ENCODE results near the gene ZNF512B.

The ZNF512B gene

DNA sequence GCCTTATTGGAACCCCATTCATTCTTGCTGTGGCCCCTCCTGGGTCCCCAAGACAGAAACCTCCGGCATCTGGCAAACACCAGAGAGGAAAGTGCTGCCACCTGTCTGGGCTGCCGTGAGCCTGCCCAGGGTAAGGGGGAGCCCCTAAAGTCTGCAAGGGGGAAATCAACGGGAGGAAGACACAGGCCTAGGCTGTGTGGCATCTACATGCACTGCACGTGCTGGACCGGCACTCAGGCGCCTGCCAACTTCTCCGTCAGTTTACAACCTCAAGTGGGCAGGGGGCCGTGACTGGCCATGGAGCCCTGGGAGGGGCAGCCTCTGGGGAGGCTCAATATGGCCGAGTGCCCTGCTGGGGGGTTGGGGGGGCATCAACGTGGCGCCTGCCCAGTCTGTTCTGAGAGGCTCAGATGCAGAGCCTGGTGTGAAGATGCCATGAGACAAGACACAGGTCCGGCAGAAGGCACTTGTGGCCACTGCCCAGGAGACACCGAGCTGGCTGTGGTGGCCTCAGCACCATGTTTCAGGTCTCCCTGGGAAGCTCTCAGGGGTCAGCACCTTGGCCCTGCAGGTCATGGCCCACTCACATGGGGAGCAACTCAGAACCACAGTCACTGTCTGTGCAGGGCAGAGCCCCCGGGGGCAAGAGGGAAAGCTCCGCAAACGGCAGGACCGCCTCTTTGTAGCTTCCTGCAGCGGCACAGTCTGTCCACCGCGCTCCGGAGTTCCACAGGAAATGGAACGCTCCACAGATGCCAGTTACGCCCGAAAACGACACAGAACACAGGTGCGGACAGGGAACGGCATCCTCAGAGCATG, 21.9 kb downstream of the ZNF512B start:
- DNase-seq: no peak

DNA sequence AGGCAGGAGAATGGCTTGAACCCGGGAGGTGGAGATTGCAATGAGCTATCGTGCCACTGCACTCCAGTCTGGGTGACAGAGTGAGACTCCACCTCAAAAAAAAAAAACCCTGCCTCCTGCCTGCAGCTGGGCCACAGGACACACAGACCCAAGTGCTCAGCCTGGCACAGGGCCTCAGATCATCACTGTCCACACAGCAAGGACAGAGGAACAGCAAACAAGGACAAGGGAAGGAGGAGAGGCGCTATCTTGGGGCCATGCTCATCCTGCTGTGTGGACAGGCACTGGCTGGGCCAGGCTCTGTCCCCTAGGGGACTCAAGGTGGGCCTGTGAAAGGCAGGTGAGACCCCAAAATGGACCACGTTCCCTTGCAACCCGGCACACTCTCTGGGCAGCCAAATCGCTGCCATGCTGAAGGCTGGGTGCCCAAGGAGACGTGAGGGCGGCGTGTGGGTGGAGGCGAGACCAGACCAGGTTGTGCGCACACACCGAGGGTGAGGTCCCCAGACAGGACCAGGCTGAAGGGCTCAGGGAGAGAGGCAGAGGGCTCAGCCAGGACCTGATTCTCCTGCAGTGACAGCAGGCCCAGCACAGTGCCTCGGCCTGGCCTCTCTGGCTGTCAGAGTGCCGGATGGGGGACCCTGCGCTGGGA, 22.6 kb downstream of the ZNF512B start:
- DNase-seq: no peak

DNA sequence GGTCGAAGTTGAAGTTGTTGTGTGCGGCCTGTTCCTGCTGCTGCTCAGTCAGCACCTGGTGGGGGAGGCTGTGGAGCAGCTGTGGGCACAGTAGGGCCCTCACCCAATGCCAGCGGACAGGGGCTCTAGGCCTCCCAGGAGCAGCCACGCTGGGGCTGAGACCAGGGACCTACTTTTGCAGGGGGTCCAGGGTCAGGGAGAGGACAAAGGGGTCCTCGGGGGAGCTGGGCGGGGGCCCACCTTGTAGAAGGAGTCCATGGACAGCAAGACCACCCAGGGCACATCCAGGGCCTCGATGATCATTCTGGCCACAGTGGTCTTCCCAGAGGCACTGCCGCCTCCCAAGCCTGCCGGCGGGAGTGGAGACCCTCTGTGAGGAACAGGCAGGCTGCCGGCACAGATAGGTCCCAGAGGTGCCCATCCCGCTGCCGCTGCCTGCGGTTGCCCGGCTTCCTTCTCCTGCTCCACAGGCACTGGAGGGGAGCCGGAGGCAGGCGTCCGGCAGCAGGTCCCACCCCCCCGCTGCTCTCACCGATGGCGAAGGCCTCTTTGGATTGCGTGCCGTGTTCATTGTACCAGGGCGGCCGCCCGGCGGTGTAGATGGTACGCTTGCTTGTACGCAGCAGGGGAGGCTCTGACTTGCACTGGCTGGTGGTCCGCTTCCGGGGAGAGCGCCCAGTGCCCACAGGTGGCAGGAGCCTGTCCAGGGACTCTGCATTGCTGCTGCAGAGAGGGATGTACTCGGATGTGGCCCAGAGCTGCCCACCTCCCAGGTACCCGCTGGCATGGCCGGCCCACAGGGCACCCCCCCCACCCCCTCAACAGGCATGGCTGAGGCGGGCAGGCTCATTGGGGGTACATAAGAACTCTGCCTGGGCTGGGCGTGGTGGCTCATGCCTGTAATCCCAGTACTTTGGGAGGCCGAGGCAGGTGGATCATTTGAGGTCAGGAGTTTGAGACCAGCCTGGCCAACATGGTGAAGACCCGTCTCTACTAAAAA, 23.5 kb downstream of the ZNF512B start:
- DNase-seq: no peak

GRCh38 chr20:63945031-63945658, 24.6 kb downstream of the ZNF512B start:
- no peak for DNase-seq

- DNase-seq: no peak
These were observed 25.4 kb downstream of the ZNF512B start for GRCh38 chr20:63944078-63944941.

DNA sequence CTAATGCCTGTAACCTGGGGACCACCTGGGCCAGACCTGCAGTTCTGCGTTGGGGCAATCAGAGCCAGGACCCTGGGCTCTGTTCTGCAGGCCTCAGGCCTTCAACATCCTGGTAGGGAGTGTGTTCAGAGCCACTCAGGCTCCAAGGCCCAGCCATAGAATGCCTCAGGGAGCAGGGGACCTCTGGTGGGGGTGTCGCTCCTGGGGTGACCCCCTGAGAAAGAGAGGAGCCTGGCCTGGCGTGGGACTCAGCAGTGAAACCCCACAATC, 26.0 kb downstream of the ZNF512B start:
- DNase-seq: no peak

DNA sequence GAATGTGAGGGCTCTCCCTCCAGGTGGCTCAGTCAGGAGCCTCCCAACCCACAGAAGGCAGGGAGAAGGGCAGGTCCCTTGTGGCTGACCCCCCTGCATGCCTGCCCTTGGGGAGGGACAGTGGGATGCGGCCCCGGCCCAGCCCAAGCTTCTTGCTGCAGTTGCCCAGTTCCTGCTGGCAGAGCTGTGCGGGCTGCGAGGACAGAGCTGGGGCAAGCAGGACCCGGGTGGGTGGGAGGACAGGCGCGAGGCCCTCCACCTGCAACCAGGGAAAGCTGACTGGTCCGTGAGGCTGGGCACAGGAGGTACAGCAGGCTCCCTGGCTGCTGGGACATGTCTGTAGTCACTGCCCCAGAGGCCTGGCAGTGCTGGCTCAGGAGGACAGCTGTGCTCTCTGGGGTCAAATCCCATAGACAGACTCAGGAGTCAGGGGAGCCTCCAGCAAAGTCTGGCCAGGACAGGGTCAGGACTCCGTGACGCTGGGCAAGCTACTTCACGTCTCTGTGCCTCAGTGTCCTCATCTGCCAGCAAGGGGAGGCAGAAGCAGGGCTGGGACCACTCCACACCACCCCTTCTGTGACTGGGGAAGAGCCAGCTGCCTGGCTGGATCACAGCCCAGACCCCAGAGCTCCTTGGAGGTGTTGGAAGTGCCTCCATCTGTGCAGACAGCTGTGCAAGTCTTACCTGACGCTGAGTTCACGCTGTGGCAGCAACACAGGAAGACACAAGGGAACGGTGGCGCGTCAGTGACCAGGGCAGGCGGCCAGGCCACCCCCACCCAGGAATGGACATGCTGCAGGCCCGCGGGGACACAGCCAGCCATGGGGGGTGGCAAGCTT, 26.5 kb downstream of the ZNF512B start:
- DNase-seq: peak in 1 of 2 experiments; percentile 32

- DNase-seq: no peak
These were observed 27.3 kb downstream of the ZNF512B start for GRCh38 chr20:63942250-63942951.

GRCh38 chr20:63941282-63942081, 28.2 kb downstream of the ZNF512B start:
- no peak for DNase-seq

DNA sequence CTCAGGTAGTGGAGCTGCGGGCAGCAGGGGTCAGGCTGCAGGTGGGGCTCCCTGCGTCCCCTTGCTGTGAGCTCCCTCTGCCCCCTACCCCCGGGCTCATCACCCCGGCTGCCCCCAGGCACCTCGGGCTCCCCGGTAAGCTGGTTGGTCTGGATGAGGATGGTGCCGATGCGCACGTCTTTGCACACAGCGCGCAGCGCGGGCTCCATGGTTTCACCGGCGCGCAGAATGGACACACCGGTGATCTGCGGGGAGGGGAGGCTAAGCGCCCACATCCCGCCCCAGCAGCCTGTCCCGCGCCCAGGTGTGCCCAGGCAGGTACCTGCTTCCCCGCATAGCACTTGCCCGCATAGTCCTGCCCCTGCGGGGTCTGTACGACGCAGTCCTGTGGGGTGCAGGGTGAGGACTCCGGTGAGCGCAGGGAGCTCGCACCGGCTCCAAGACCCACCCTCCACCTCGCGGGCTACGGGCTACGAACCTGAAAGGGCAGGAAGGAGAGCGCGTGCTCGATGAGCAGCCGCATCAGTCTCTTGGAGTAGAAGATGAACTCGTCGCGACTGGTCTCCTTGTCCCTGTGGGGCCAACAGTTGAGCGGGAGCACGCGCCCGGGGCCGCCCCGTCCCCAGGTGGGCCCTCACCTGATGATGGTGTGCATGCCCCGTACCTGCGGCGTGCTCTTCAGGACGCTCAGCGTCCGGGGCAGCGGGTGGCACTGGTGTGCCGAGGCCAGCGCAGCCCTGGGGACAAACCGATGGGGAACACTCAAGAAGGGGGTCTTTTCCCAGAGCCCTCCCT, 29.1 kb downstream of the ZNF512B start:
- no peak for DNase-seq

GRCh38 chr20:63940071-63940471, 29.7 kb downstream of the ZNF512B start:
- DNase-seq: no peak

GRCh38 chr20:63939061-63939935, 30.4 kb downstream of the ZNF512B start:
- no peak for DNase-seq

GRCh38 chr20:63937596-63937995, 32.1 kb downstream of the ZNF512B start:
- no peak for DNase-seq

DNA sequence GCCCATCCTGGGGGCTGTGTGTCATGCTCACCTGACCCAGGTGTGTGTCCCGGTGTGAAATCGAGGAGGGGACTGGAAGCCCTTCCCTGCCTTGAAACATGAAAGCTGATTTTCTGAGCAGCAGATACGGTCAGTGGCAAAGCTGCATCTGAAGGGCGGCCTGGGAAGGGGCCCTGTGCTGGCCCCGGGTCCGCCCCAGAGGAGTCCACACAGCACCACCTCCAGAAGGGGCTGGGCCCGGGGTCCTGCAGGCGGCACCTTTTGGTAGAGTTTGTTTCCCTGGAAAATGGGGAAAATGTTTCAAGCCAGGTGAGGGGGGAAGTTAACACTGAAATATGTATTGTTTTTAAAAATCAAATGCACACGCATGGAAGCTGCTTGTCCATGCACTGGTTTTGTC, 34.3 kb downstream of the ZNF512B start:
- DNase-seq: no peak

DNA sequence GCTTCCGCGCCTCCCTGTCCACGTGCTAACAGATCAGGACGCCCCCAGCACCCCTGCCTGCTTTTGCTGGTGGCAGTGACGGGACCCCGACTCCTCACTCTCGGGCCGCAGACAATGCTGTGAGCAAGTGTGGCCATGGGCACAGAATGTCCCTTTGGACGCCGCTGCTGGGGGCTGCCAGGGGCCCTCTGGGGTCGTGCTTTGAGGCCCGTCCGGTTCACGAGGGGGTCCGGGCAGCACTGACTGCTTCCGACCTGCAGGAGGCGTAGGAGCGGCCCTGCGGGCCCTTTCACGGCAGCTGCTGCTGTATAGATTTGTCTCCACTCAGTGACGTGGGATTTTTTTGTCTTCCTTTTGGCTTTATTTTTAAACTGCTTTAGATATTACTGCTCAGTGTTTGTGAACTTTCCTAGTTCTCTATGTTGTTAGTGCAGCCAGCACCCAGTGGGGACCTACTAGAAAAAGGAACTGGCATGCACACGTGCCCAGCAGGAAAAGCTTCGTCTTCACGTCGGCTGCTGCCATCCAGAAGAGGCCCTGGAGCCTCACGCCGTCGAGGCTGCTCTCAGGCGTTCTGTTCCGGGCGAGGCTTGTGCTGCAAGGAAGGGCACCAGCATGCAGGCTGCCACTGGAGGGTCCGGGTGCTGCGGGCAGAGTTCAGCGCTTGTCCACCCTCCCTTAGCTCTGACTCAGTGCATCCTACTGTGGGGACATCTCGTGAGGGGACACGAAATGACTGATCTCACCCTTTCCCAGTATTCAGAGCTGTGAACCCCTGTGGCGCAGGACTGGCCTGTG, 35.3 kb downstream of the ZNF512B start:
- DNase-seq: no peak

GRCh38 chr20:63933646-63934045, 36.1 kb downstream of the ZNF512B start:
- no peak for DNase-seq
